Tibial artery (tissue), 4 donors: ENCODE results near the gene FBXW2.

Experiments
- DNase-seq, 2 donors: peaks; one replicate each; pipeline ENCODE4 v3.0.0-alpha.2; 2019
- H3K27ac ChIP-seq, 2 donors: fragments of 200-600 bp; sonication (generic) in 1 of 2; 1 replicate in 1 of 2; 2 replicates in 1 of 2; pipeline ENCODE4 v1.5.1; 2018 to 2019; ENCODE audit warnings: mild to moderate bottlenecking in 1 of 2
- H3K27me3 ChIP-seq, 2 donors: fragments of 200-600 bp; sonication (generic) in 1 of 2; one replicate each; pipeline versions ENCODE4 v1.5.1 to v1.6.0; 2016 to 2019
- H3K36me3 ChIP-seq, 3 donors: fragments of 200-600 bp; sonication (generic) in 2 of 3; one replicate each; pipeline ENCODE4 v1.5.1; 2016 to 2019; ENCODE audit warnings: mild to moderate bottlenecking in 2 of 3
- H3K4me1 ChIP-seq, 4 donors: fragments of 200-600 bp; sonication (generic) in 2 of 4; 1 replicate in 3 of 4; 2 replicates in 1 of 4; pipeline ENCODE4 v1.5.1; 2016 to 2019
- H3K4me3 ChIP-seq, 2 donors: fragments of 200-600 bp; sonication (generic) in 1 of 2; 1 replicate in 1 of 2; 2 replicates in 1 of 2; pipeline ENCODE4 v1.5.1; 2018 to 2019; ENCODE audit warnings: mild to moderate bottlenecking in 2 of 2
- H3K9me3 ChIP-seq, 3 donors: fragments of 200-600 bp; sonication (generic) in 1 of 3; one replicate each; pipeline ENCODE4 v1.5.1; 2016 to 2019
- intact Hi-C: fragments of 100-400 bp; cut with DNase I; formaldehyde crosslinking; loops from one replicate; pipeline ENCODE4 v1.15.0; 2023; ENCODE audit warnings: low total_unique reads
- TF ChIP-seq, protein P1 (sequence below), 2 experiments: fragments of 200-600 bp in 1 of 2; fragments of 450-650 bp in 1 of 2; IDR thresholded peaks; one replicate each; pipeline ENCODE4 v1.5.1; 2017 to 2019; ENCODE audit warnings: antibody characterized with exemption in 2 of 2, mild to moderate bottlenecking in 1 of 2, moderate library complexity in 1 of 2

Gene FBXW2

DNA sequence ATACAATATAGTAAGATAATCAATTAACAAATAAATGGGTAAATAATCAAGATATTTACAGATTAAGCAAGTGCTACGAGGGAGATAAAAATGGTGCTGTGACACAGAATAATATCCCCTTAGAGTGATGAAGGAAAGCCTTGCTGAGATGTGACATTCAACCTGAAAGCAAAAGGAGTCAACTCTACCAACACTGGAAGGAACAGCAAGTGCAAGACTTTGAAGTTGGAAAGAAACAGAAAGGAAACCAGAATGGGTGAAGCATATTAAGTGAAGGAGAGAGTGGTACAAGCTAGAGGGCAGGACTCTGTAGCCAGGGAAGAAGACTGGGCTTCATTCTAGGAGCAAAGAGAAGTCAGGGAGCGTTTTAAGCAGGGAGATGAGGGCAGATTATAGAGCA is 66.7 kb downstream of the FBXW2 start:
- Histone ChIP-seq H3K9me3 (no peaks in the 10 kb centered on the region), H3K4me3 (no peak overlapping the region), H3K4me1 (peaks cover 0 to 37% (median 17%) of the 10 kb centered on the region in 4 donors), H3K27ac (no peak overlapping the region), H3K36me3 (no peaks in the 10 kb centered on the region), H3K27me3 (no peaks in the 10 kb centered on the region)
- no peak for DNase-seq
- TF ChIP-seq, protein P1, sequence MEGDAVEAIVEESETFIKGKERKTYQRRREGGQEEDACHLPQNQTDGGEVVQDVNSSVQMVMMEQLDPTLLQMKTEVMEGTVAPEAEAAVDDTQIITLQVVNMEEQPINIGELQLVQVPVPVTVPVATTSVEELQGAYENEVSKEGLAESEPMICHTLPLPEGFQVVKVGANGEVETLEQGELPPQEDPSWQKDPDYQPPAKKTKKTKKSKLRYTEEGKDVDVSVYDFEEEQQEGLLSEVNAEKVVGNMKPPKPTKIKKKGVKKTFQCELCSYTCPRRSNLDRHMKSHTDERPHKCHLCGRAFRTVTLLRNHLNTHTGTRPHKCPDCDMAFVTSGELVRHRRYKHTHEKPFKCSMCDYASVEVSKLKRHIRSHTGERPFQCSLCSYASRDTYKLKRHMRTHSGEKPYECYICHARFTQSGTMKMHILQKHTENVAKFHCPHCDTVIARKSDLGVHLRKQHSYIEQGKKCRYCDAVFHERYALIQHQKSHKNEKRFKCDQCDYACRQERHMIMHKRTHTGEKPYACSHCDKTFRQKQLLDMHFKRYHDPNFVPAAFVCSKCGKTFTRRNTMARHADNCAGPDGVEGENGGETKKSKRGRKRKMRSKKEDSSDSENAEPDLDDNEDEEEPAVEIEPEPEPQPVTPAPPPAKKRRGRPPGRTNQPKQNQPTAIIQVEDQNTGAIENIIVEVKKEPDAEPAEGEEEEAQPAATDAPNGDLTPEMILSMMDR (IDR thresholded peaks at IDR 0.05) = no peak
- intact Hi-C loops = no loop called here

- Histone ChIP-seq H3K9me3 (no peaks in the 10 kb centered on the region), H3K4me3 (no peak overlapping the region), H3K27me3 (no peaks in the 10 kb centered on the region), H3K27ac (no peak overlapping the region), H3K4me1 (peaks cover 0 to 31% (median 12%) of the 10 kb centered on the region in 4 donors), H3K36me3 (no peaks in the 10 kb centered on the region)
- TF ChIP-seq, protein P1 (IDR thresholded peaks at IDR 0.05) = no peak
- no peak for DNase-seq
- intact Hi-C loops = no loop called here
Observed at GRCh38 chr9:120725907-120726306, 67.3 kb downstream of the FBXW2 start.

- no peak overlapping the region for H3K27ac ChIP-seq
- H3K27me3 ChIP-seq = no peaks in the 10 kb centered on the region
- H3K36me3 ChIP-seq = no peaks in the 10 kb centered on the region
- intact Hi-C loops = loop anchor here (5.0 kb wide), 1 partner anchor 1422 kb away; no protein-coding TSS in a partner anchor
- no peak for DNase-seq
- TF ChIP-seq, protein P1 (IDR thresholded peaks at IDR 0.05) = no peak
- H3K9me3 ChIP-seq = no peaks in the 10 kb centered on the region
- H3K4me1 ChIP-seq = peaks cover 0 to 21% (median 5%) of the 10 kb centered on the region in 4 donors
- no peak overlapping the region for H3K4me3 ChIP-seq
Observed at GRCh38 chr9:120724757-120725400, 68.3 kb downstream of the FBXW2 start.

GRCh38 chr9:120723565-120723964 is 69.7 kb downstream of the FBXW2 start:
- Histone ChIP-seq H3K4me1 (peaks cover 0 to 13% (median 0%) of the 10 kb centered on the region in 4 donors), H3K4me3 (no peak overlapping the region), H3K36me3 (no peaks in the 10 kb centered on the region), H3K27me3 (no peaks in the 10 kb centered on the region), H3K27ac (peak overlapping the region; percentile 3 to 55), H3K9me3 (no peaks in the 10 kb centered on the region)
- DNase-seq = peak in 1 of 2 donors; percentile 79
- intact Hi-C loops = loop anchor here (5.0 kb wide), 1 partner anchor 1424 kb away; no protein-coding TSS in a partner anchor
- TF ChIP-seq, protein P1 (IDR thresholded peaks at IDR 0.05) = no peak

- intact Hi-C loops = loop anchor here (5.0 kb wide), 1 partner anchor 1427 kb away; no protein-coding TSS in a partner anchor
- no peak for DNase-seq
Observed at GRCh38 chr9:120720404-120720803, 72.8 kb downstream of the FBXW2 start.

More at GRCh38 chr9:120720404-120720803, 72.8 kb downstream of the FBXW2 start:
- Histone ChIP-seq H3K27me3 (no peaks in the 10 kb centered on the region), H3K36me3 (no peaks in the 10 kb centered on the region), H3K4me3 (no peak overlapping the region), H3K9me3 (no peaks in the 10 kb centered on the region), H3K27ac (no peak overlapping the region), H3K4me1 (peaks cover 0 to 14% (median 3%) of the 10 kb centered on the region in 4 donors)
- TF ChIP-seq, protein P1 (IDR thresholded peaks at IDR 0.05) = no peak
